Fibroblast of skin of abdomen (primary cell): Measurements from ENCODE around the gene NUDCD2.
"Not testable (repeated sequence)": the region's sequence is repeated elsewhere in the genome, so short reads cannot be mapped to it uniquely, and the experiment has no call there.

Source experiments
- DNase-seq: peaks from one replicate; pipeline ENCODE4 v3.0.0-alpha.2; 2013

NUDCD2 gene

GRCh38 chr5:163467682-163468081, 7.8 kb upstream of the NUDCD2 start:
- DNase-seq = no peak

- DNase-seq = no peak
Observed at GRCh38 chr5:163463063-163463435, 3.1 kb upstream of the NUDCD2 start.

- DNase-seq = no peak
Observed at GRCh38 chr5:163460562-163461171, 765 bp upstream of the NUDCD2 start, which contains the start of gene HMMR. TSS of gene HMMR (plus strand) at chr5:163460632. CDS start at chr5:163460693, 61 bp downstream.

GRCh38 chr5:163459462-163459818, 462 bp downstream of the NUDCD2 start:
- no peak for DNase-seq

- DNase-seq = no peak
Observed at GRCh38 chr5:163458778-163459385, 1.0 kb downstream of the NUDCD2 start.

- DNase-seq = no peak
Observed at GRCh38 chr5:163456840-163457239, 3.1 kb downstream of the NUDCD2 start.

GRCh38 chr5:163456029-163456589, 3.8 kb downstream of the NUDCD2 start:
- DNase-seq = no peak

- not testable (repeated sequence) for DNase-seq
Observed at GRCh38 chr5:163455406-163455805, 4.5 kb downstream of the NUDCD2 start.

GRCh38 chr5:163453705-163454104, 6.2 kb downstream of the NUDCD2 start:
- no peak for DNase-seq

GRCh38 chr5:163451489-163451888, 8.4 kb downstream of the NUDCD2 start:
- DNase-seq = no peak

- no peak for DNase-seq
Observed at GRCh38 chr5:163448491-163448890, 11.4 kb downstream of the NUDCD2 start.

GRCh38 chr5:163447875-163448274, 12.0 kb downstream of the NUDCD2 start:
- no peak for DNase-seq

GRCh38 chr5:163447191-163447590, 12.7 kb downstream of the NUDCD2 start:
- no peak for DNase-seq

GRCh38 chr5:163445345-163445744, 14.6 kb downstream of the NUDCD2 start:
- no peak for DNase-seq

- DNase-seq = no peak
Observed at GRCh38 chr5:163444526-163444925, 15.4 kb downstream of the NUDCD2 start.

GRCh38 chr5:163440954-163441353, 18.9 kb downstream of the NUDCD2 start:
- DNase-seq = no peak

- peak; percentile 38 for DNase-seq
Observed at GRCh38 chr5:163439092-163439425, 20.8 kb downstream of the NUDCD2 start.

GRCh38 chr5:163437309-163438182, 22.4 kb downstream of the NUDCD2 start, which contains the start of gene CCNG1:
TSS of gene CCNG1 (plus strand) at chr5:163437595. CDS start at chr5:163439257, 1,662 bp downstream.
- DNase-seq = peak; percentile 97

GRCh38 chr5:163437011-163437308, 22.9 kb downstream of the NUDCD2 start:
- no peak for DNase-seq

GRCh38 chr5:163436515-163436914, 23.4 kb downstream of the NUDCD2 start:
- no peak for DNase-seq

- no peak for DNase-seq
Observed at GRCh38 chr5:163434401-163434866, 25.5 kb downstream of the NUDCD2 start.

- DNase-seq = no peak
Observed at GRCh38 chr5:163433271-163433670, 26.6 kb downstream of the NUDCD2 start.

- no peak for DNase-seq
Observed at GRCh38 chr5:163432544-163432943, 27.4 kb downstream of the NUDCD2 start.
